Smooth muscle cell (in vitro differentiated cells): ENCODE data around the gene CDHR5. TPM values are rescaled to one million over a fixed set of nuclear protein-coding genes. Genes with fewer than 3 reads are reported as not detected.

Experiments
- DNase-seq: peaks from one replicate; lab custom pipeline; 2025; ENCODE audit not compliant: unreplicated experiment; lab: John Stamatoyannopoulos, UW
- H2AFZ ChIP-seq: fragments of 200-600 bp; sonication (generic); 2 replicates; pipeline ENCODE4 v1.6.0; 2016; ENCODE audit warnings: antibody characterized with exemption, low read depth, mild to moderate bottlenecking
- H3F3A ChIP-seq: fragments of 200-600 bp; sonication (generic); 2 replicates; pipeline ENCODE4 v1.6.0; 2017; ENCODE audit warnings: antibody characterized with exemption, low read depth
- H3K27ac ChIP-seq: fragments of 200-600 bp; sonication (generic); 2 replicates; pipeline ENCODE4 v1.5.1; 2016; ENCODE audit warnings: low read depth, mild to moderate bottlenecking
- H3K27me3 ChIP-seq: fragments of 200-600 bp; sonication (generic); 2 replicates; pipeline ENCODE4 v1.6.1; 2016; ENCODE audit warnings: low read depth, mild to moderate bottlenecking
- H3K36me3 ChIP-seq: fragments of 200-600 bp; sonication (generic); 2 replicates; pipeline ENCODE4 v1.5.1; 2016; ENCODE audit warnings: low read depth
- H3K4me1 ChIP-seq: fragments of 200-600 bp; sonication (generic); 2 replicates; pipeline ENCODE4 v1.5.1; 2016; ENCODE audit warnings: low read depth
- H3K4me2 ChIP-seq: fragments of 200-600 bp; sonication (generic); 2 replicates; pipeline ENCODE4 v1.6.0; 2016; ENCODE audit warnings: mild to moderate bottlenecking
- H3K4me3 ChIP-seq: fragments of 200-600 bp; sonication (generic); 2 replicates; pipeline ENCODE4 v1.5.1; 2016; ENCODE audit warnings: mild to moderate bottlenecking
- H3K79me2 ChIP-seq: fragments of 200-600 bp; sonication (generic); 2 replicates; pipeline ENCODE4 v1.6.0; 2016; ENCODE audit warnings: low read depth, mild to moderate bottlenecking
- H3K9ac ChIP-seq: fragments of 200-600 bp; sonication (generic); 2 replicates; pipeline ENCODE4 v1.6.0; 2016; ENCODE audit warnings: low read depth
- H3K9me3 ChIP-seq: fragments of 200-600 bp; sonication (generic); replicated peaks from 2 replicates; pipeline ENCODE4 v1.5.1; 2016; ENCODE audit warnings: low read depth
- H4K20me1 ChIP-seq: fragments of 200-600 bp; sonication (generic); 2 replicates; pipeline ENCODE4 v1.6.0; 2016; ENCODE audit warnings: low read depth
- CTCF ChIP-seq: fragments of 200-600 bp; sonication (generic); IDR thresholded peaks from 2 replicates; pipeline ENCODE4 v1.5.1; 2017; ENCODE audit warnings: borderline replicate concordance, mild to moderate bottlenecking, antibody characterized with exemption; ENCODE audit not compliant: insufficient read depth, poor library complexity, severe bottlenecking
- WGBS: methylation state at CpG from one replicate; pipeline ENCODE4 v1.1.7; 2016; ENCODE audit warnings: low lambda C conversion rate; 5-methylcytosine and 5-hydroxymethylcytosine counted together
- polyA plus RNA-seq: library from polyadenylated mRNA; unstranded; fragments of >200 nt; fragmentation: Nextera tagmentation; extraction: Ambion mirVana; gene quantifications from 2 replicates; pipeline ENCODE4 v1.2.1, GENCODE V29; 2016
- total RNA-seq: library from RNA; depleted of rRNA; stranded (reverse); fragments of >200 nt; gene quantifications from 2 replicates; pipeline ENCODE4 v1.2.3, GENCODE V29; 2014

Gene CDHR5
- total RNA-seq (not detected in 2 replicates), polyA plus RNA-seq (0.37 TPM in 1 of 2 replicates, not detected in the other)

GRCh38 chr11:624705-625635 lies at the start of gene CDHR5:
Gene CDHR5, minus strand, starts transcription at chr11:624955. Its CDS starts 53 bp downstream, at chr11:624902.
- Histone ChIP-seq H3K36me3 (no peaks in the 10 kb centered on the region), H3K79me2 (no peaks in the 10 kb centered on the region), H2AFZ (no peak within 1 kb of the TSS), H3K27ac (no peak within 1 kb of the TSS), H3K4me1 (no peaks in the 10 kb centered on the region), H3K9ac (no peak within 1 kb of the TSS), H3K4me2 (no peak within 1 kb of the TSS), H3K27me3 (no peaks in the 10 kb centered on the region), H4K20me1 (peaks cover 64% of the 10 kb centered on the region), H3F3A (peaks cover 10% of the 10 kb centered on the region), H3K4me3 (no peak within 1 kb of the TSS), H3K9me3 (no peaks in the 10 kb centered on the region)
- no peak for DNase-seq
- WGBS: 96% methylated on average over 30 of the region's 33 CpGs
- TF ChIP-seq CTCF: no peak

- no peak for TF ChIP-seq CTCF
- no peak for DNase-seq
- Histone ChIP-seq H3K4me2 (no peak overlapping the region), H3K27ac (no peak overlapping the region), H4K20me1 (peaks cover 12% of the 10 kb centered on the region), H3K27me3 (no peaks in the 10 kb centered on the region), H3K9ac (no peak overlapping the region), H2AFZ (no peak overlapping the region), H3K4me1 (no peaks in the 10 kb centered on the region), H3K9me3 (no peaks in the 10 kb centered on the region), H3K4me3 (no peak overlapping the region), H3K36me3 (no peaks in the 10 kb centered on the region), H3K79me2 (no peaks in the 10 kb centered on the region), H3F3A (no peaks in the 10 kb centered on the region)
- WGBS: over 99% methylated on average over 17 of the region's 17 CpGs
Observed at GRCh38 chr11:674406-674805, 49.7 kb upstream of the CDHR5 start.

- Histone ChIP-seq H3K36me3 (no peaks in the 10 kb centered on the region), H2AFZ (no peak overlapping the region), H4K20me1 (peaks cover 12% of the 10 kb centered on the region), H3K4me3 (no peak overlapping the region), H3K79me2 (no peaks in the 10 kb centered on the region), H3F3A (no peaks in the 10 kb centered on the region), H3K4me1 (no peaks in the 10 kb centered on the region), H3K9ac (no peak overlapping the region), H3K27me3 (no peaks in the 10 kb centered on the region), H3K27ac (no peak overlapping the region), H3K4me2 (no peak overlapping the region), H3K9me3 (no peaks in the 10 kb centered on the region)
- no peak for DNase-seq
- TF ChIP-seq CTCF: no peak
- over 99% methylated on average over 8 of the region's 8 CpGs for WGBS
Observed at GRCh38 chr11:673866-674265, 49.1 kb upstream of the CDHR5 start.
